HG02642 (cell line): ENCODE results near the gene SLC35D2.
"Not testable (repeated sequence)": the region's sequence is repeated elsewhere in the genome, so short reads cannot be mapped to it uniquely, and the experiment has no call there.

Source experiments
- ATAC-seq: cut with Tn5 transposase; IDR thresholded peaks from one replicate; pipeline ENCODE4 v1.9.1; 2021; ENCODE audit warnings: mild to moderate bottlenecking; ENCODE audit not compliant: unreplicated experiment, poor library complexity

Gene SLC35D2

DNA sequence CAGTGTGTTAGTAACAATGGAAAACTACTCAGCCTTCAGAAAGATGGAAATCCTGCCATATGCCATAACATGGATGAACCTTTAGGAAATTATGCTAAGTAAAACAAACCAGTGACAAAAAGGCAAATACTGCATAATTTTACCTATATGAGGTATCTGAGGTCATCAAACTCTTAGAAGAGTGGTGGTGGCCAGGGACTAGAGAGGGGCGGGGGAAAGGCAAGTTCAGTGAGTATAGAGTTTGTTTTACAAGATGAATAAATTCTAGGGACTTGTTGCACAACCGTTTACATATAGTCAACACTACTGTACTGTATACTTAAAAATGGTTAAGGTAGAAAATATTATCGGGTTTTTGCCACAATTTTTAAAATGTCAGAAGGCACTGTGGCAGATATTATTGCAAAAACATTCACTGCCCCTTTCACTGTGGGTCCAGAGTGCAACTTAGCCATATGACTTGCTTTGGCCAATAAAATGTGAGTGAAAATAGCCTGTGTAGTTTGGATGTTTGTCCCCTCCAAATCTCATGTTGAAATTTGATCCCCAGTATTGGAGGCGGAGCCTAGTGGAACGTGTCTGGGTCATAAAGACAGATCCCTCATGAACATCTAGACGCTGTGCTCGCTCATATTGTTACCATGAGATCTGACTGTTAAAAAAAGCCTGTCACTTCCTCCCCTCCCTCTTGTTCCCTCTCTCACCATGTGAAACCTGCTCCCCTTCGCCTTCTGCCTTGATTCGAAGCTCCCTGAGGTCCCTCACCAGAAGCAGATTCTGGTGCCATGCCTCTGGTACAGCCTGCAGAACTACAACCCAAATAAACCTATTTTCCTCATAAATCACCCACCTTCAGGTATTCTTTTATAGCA, 25.1 kb upstream of the SLC35D2 start:
- ATAC-seq, result no peak

DNA sequence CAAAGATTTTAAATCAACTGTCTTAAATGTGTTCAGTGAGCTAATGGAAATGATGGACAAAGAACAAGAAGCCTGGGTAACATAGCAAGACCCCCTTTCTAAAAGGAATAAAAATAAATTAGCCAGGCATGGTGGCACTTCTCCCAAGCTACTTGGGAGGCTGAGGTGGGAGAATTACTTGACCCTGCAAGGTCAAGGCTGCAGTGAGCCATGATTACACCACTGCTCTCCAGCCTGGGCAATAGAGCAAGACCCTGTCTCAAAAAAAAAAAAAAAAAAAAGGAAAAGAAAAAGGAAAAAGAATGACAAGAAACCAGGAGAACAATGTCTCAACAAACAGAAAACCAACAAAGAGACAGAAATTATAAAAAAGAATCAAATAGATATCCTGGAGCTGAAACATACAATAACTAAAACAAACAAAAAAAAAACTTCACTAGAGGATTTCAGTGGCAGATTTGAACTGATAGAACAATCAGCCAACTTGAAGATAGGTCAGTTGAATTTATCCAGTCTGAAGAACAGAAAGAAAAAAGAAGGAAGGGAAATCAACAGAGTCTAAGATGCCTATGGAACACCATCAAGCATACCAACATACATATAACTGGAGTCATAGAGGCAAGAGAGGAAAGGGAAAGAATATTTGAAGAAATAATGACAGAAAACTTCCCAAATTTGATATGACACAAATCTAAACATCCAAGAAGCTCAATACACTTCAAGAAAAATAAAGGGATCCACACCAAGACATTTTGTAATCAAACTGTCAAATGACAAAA, 16.8 kb upstream of the SLC35D2 start:
- no peak for ATAC-seq

DNA sequence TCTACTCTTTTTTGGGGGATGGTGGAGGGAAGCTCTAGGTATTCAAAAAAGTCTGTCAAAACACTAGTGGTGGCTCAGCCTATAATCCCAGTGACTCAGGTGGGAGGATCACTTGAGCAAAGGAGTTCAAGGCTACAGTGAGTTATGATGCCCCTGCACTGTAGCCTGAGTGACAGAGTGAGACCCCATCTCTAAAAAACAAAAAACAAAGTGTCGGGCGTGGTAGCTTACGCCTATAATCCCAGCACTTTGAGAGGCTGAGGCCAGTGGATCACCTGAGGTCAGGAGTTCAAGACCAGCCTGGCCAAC, 15.8 kb upstream of the SLC35D2 start:
- no peak for ATAC-seq

DNA sequence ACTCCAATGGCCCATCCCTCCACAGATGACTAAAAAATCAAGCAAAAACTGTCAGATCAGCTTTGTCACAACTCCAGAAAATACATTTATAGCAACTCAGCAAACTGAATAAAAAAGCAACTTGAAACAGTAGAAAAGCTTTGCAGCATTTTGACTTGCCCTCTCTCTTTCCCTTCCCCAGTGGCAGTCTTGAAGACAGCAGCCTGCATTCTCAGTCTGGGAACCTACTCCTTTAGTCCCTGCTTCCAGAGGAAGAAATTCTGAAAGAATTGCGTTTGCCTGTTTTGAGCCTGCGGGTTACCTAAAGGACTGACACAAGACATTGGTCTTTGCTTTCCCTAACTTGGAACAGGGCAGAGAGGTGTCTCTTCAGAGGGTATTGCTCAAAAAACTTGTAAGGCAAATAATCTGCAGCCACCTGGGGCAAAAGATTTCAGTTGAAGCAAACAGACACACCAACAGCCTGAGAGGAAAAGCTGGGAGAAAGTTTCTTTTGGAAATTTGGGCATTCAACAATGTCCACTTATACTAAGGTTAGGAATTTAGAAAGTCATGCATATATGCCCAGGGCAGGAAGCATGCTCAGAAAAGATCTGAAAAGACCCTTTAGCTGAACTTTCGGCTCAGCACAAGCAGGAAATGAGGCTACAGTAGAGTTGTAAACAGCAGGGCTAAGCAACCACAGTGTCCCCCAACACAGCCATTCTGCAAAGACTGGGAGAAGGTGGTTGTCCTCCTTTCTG, 15.2 kb upstream of the SLC35D2 start:
- peak; percentile 74 for ATAC-seq

DNA sequence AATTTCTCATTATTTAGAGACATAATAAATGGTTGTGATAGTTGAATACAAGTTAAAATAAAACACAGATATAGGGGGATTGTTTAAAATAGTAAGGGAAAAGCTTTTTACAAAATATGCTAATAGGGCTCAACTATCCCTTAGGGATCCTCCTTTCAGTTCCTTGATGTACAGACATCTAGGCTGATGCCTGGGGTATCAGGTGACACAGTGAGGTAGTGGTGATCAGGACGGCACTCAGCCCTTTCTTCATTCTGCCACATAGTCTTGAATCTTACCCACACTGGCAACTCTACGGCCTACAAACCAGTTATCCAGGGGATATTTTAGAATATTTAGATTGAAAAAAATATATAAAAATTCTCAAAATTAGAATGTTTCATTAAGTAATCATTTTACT, 12.5 kb upstream of the SLC35D2 start:
- no peak for ATAC-seq

DNA sequence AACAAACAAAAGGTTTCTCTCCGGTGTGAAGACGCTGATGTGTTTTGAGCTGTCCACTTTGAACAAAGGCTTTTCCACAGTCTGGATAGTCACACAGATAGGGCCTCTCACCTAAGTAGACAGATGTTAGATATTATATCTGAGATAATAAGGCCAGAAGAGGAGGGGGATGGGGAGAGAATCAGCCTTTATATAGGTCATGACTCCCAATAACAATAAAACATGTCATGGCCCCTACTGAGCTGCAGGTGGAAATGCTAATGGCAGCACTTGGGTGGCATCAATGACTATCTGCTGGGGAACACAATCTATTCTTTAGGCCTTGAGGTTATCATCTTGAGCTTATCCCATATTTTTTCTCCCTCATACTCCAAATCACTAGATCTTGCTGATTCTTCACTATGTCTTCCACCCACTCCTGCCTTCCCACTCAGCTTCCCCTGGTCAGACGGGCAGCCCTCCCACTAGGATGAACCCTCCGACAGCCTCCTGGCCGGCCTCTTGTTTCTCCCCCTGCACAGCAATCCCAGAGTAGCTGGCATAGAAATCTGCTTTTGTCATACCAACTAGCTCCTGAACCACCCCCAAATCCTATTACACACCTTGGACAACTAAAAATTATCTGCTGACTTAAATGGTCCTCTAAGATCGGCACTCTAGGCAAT, 11.5 kb upstream of the SLC35D2 start:
- no peak for ATAC-seq

DNA sequence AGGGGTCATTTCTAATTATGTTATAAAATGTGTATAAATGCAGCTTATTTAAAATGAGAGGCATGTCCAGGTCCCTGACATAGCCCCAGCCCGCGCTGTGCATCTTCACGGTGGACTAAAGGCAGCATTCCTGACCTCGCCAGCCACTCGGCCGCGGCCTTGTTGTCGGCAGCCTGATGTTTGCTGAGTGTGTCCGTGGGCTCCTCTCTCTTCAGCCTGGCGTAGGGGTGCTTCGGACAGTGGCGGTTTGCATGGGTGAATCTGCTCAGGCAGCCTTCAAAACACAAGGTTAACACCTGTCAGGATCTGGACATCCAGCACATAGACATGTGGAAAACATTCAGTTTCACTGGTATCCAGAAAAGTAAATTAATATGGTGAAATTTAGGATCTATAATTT, 8.8 kb upstream of the SLC35D2 start:
- ATAC-seq, result no peak

DNA sequence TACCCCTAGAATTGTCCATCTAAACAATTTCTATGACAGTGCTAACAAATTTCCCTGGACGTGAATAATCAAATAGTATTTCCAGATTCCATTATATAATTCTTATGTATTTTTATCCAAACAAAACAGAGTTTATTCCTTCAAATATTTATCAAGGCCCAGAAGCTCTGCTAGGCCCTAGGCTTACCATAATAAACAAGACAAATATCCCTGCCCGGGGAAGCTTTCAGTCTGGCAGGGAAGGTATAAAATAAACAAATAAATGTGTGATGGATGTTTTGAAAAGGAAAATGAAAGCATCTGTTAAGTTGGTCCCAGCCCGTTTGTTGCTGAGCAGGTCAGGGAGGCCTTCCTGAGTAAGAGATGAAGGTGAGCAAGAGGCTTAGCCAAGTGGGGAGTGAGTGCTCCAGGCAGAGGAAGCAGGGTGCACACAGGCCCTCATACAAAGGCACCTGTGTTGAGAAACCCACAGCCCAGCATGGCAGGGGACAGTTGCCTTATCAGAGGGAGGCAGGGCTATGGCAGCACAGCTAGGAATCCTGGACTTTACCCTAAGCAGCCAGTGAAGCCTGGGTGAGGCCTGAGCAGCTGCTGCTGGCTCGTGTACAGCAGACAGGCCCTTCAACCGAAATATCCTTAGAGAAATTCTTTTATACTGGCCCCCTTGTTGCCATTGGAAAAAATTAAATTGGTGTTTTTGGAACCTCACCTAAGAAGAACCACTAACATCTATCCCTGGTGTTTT, 7.7 kb upstream of the SLC35D2 start:
- no peak for ATAC-seq

DNA sequence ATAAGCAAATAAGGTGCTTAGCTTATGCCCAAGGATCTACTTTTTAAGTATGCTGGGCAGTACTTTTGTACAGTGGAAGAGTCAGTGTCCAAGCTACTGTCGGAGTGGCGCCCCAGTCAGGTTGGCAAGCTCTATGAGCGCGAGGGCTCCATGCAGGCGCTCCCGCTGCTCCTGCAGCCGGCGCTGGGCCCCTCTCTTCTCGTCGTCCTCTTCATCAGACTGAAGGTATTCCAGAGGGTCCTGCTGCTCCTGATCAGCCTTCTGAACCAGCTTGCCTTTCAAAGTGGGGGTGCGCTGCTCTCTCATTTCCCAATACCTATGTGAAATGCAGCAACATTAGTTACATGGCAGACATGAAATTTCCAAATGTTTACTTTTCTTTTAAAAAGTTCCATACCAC, 4.6 kb upstream of the SLC35D2 start:
- no peak for ATAC-seq

DNA sequence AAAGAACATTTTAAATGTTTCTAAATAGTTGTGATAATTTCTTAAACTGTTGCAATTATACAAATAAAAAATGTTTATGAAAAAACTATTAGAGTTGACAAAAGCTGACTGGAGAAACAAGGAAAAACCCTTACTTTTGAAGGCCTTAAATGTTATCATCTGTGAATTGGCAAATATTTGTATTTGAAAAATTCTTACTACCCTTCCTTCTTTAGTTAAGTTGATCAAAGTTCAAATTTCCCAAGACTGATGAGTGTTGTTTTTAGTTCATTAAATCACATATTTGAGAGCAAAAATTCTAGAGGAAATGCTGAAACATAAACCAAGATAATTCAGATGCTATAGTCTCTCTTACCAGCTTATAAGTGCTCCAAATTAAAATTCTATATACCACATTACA, 2.6 kb upstream of the SLC35D2 start:
- no peak for ATAC-seq

DNA sequence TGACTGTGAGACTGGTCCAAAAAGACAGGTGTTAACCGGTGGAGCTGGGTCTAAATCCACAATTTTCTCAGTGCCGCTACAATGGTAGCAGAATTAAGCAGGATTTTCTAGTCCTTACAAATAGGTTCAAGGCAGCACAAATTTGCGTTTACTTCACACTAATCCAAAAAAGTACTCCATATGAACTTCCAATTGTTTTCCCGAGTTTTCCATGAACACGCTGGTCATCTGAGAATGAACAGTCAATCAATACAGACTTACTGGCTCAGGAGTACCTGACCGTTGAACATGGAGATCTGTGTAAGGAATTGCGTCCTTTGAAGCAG, 709 bp downstream of the SLC35D2 start:
- no peak for ATAC-seq

DNA sequence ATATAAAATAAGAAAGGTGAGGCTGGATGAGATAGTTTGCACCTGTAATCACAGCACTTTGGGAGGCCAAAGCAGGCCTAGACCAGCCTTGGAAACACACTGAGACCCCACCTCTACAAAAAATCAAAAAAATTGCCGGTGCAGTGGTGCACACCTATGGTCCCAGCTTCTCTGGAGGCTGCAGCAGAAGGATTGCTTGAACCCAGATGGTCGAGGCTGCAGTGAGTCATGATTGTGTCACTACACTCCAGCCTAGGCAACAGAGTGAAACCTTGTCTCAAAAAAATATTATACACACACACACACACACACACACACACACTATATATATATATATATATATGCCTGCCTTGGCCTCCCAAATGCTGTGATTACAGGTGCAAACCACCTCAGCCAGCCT, 1.3 kb downstream of the SLC35D2 start:
- no peak for ATAC-seq

DNA sequence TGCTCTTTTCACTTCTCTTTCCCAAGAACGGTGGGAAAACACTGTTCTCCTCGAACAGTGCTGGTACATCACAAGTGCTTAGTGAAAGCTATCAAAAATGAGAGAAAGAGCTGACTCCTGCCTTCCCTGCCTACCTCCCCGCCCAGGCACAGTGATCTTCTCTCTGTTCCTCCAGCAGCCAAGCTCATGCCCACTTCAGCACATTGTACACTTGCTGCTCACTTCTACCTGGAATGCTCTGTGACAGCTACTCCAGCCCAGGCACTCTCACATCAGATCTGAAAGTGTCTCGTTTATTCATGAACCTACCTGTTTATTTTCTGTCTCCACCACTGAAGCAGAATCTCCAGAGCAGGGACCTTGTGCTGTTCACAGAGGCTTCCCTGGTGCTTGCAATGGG, 1.8 kb downstream of the SLC35D2 start:
- ATAC-seq, result no peak

DNA sequence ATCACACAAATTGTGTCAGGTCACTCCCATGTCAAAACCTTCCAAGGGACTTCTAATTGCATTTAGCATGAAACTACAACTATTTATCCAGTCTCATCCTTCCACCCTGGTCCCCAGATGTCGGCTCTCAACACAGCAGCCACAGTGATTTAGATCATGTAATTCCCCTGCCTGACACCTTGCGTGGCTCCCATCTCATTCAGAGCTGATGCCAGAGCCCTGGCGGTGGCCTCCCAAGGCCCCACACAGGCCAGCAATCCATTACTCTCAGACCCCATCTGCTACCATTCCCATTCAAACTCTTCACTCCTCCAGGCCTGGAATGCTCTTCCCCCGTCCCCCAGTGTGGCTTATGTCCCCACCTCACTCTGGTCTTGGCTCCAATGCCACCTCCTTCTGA, 2.4 kb downstream of the SLC35D2 start:
- no peak for ATAC-seq

DNA sequence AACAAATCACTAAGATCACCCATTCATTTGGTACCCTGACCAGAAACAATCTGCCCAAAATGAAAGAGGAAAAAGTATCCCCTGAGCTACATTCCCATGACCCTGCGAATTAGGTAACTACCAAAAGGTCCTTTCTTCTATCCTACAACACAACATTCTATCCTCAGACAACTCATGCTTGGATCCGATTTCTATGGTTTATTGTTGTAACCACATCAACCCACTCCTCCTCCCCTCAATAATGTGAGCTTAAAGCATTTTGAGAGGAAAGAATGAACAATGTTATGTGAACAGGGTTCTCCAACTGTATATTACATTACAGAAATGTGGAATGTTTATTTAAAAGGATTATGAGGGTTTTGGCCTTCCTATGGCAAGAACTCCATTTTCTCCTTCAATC, 4.0 kb downstream of the SLC35D2 start:
- ATAC-seq, result no peak

DNA sequence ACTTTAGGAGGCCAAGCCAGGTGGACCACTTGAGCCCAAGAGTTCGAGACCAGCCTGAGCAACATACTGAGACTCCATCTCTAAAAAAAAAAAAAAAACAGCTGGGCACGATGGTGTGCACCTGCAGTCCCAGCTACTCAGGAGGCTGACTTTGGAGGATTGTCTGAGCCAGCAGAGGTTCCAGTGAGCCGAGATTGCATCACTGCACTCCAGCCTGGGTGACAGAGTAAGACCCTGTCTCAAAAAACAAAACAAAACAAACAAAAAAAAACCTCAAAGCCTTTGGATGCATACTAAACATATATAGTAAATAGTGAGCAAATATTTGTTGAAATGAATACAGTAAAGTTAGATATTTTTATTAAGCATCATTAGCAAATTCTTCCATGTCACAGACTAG, 5.3 kb downstream of the SLC35D2 start:
- no peak for ATAC-seq

DNA sequence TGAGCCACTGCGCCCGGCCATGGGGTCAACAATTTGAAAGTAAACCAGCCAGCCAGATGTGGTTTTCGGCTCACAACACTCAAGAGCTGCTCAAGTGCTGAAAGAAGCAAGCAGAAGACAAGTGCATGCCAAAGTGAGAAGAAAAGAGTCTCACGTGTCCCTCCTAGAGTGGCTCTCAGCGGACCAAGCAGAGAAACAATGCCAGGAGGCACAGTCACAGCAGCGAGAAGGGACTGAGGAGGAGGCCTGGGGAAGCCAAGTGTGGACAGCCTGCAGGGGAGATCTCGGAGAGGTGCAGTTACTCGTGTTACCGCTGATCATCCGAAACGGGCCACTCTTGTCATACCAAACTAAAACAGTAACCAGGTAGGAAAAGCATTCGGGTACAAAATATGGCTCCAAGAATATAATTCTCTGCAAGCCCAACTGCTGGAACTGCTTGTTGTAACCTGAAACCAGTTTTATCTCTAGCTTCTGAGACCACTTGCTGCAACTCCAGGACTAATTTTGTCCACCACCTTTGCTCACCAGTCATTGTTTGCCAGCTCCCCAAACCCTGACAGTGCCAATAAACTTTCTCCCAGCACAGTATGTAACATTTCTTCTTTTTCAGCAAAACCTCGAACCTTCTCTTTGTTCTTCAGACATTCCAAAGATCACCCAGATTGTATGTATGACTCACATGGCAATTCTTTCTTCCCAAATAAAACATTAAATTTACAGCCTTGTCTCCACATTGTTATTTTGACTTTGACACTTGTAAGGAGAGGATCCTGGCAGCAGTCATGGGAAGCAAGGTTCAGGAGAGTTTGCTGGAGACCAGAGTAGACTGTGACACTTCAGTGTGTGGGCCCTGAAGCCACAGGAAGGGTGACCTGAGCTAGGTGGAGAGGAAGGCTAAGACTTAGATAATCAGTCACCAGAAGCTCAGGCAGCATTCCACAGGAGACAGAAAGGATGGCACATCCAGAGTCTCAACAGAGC, 6.3 kb downstream of the SLC35D2 start:
- ATAC-seq, result no peak

DNA sequence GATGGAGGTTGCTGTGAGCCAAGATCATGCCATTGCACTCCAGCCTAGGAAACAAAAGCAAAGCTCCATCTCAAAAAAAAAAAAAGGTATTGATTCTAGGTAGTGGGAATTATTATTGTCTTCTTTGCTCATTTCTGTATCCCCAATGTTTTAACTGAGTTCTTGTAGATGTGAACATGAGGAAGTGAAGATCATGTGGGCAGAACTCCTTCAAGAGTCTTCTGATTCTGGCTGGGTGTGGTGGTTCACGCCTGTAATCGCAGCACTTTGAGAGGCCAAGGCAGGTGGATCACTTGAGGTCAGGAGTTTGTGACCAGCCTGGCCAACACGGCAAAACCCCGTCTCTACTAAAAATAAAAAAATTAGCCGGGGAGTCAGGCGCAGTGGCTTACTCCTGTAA, 8.0 kb downstream of the SLC35D2 start:
- not testable (repeated sequence) for ATAC-seq

DNA sequence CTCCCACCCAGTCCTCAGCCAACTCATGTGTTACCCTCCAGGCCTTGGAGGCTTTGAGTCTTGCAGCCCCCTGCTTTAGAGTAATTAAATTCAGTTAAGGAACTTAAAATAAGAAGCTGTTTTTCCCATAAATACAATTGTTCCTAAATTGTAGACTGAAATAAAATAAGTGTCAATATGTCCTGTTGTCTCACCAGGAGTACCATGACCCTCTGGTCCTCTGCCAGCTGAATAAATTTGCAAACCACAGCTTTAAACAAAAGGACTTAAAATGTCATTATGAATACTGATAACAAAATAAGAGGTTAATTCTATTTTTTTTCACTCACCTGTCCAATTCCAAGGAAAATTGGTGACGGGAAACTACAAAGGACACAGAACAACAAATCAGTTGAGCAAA, 15.6 kb downstream of the SLC35D2 start:
- no peak for ATAC-seq
